NT2/D1 (cell line): ENCODE measurements around the gene OR10H2.
"Not testable (repeated sequence)": the region's sequence is repeated elsewhere in the genome, so short reads cannot be mapped to it uniquely, and the experiment has no call there.

ENCODE experiments used
- DNase-seq: peaks from one replicate; pipeline ENCODE4 v3.0.0-alpha.2; 2011; ENCODE audit warnings: low read depth, low spot score
- H3K27me3 ChIP-seq: 2 replicates; pipeline ENCODE4 v1.6.0; 2011; ENCODE audit warnings: mild to moderate bottlenecking; ENCODE audit not compliant: insufficient read length, insufficient read depth
- H3K36me3 ChIP-seq: 2 replicates; pipeline ENCODE4 v1.6.1; 2011; ENCODE audit warnings: mild to moderate bottlenecking, low read length, mixed read lengths; ENCODE audit not compliant: insufficient read depth, insufficient read length
- H3K4me1 ChIP-seq: 2 replicates; pipeline ENCODE4 v1.5.1; 2011; ENCODE audit not compliant: insufficient read depth, insufficient read length
- H3K4me3 ChIP-seq: 2 replicates; pipeline ENCODE4 v1.5.1; 2011; ENCODE audit warnings: low read depth; ENCODE audit not compliant: insufficient read length
- H3K9ac ChIP-seq: 2 replicates; pipeline ENCODE4 v1.6.0; 2011; ENCODE audit warnings: low read depth; ENCODE audit not compliant: insufficient read length
- H3K9me3 ChIP-seq: 2 replicates; pipeline ENCODE4 v1.5.1; 2011; ENCODE audit warnings: mild to moderate bottlenecking, low read length; ENCODE audit not compliant: insufficient read depth
- SUZ12 ChIP-seq: IDR thresholded peaks from 2 replicates; pipeline ENCODE4 v1.6.1; 2011; ENCODE audit not compliant: insufficient read length, insufficient read depth; ENCODE audit errors: extremely low read depth
- YY1 ChIP-seq: IDR thresholded peaks from 2 replicates; pipeline ENCODE4 v1.6.1; 2011; ENCODE audit not compliant: insufficient read length, insufficient read depth
- ZNF274 ChIP-seq: IDR thresholded peaks from 2 replicates; pipeline ENCODE4 v1.6.1; 2011; ENCODE audit warnings: mild to moderate bottlenecking, low read depth, low read length

Gene OR10H2

DNA sequence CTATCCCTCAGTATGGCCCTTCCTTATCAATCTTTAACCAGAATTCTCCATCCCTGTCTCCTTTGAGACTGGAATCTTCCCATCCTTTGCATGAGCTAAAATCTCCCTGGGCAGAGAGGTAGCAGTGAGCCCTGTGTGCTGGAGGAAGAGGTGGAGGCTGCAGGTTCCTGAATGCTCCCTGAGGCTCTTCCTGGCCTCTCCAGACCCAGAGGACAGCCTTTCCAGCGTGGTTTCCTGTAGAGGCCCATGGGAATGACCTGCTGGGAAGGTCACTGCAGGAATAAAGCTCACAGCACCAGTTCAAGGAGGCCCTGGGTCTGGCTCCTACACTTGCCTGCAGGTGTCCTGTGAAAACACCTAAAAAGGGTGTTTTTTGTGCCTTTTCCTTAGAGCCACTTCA, 4.6 kb downstream of the OR10H2 start:
- Histone ChIP-seq H3K36me3 (no peaks in the 10 kb centered on the region), H3K9ac (no peak overlapping the region), H3K9me3 (peaks cover 8% of the 10 kb centered on the region), H3K4me1 (no peaks in the 10 kb centered on the region), H3K27me3 (no peaks in the 10 kb centered on the region), H3K4me3 (no peak overlapping the region)
- no peak for DNase-seq
- TF ChIP-seq SUZ12 (no peak), ZNF274 (no peak), YY1 (no peak)

DNA sequence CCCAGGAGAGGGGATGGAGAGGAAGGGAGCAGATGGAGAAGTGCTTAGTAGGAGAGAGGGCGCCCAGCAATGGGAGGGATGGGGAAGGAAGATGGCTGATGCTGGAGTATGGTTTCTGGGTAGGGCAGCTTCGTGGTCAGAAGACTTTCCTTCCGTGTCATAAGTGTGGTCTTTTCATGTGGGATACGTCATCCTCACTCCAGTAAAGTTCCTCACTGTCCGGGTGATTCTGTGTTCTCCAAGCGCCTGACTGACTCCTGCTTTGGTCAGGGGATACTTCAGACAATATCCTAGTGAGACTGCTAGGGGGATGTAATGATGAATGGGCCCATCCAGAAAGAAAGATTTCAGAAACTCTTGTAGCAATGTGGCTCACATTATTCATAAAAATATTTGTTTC, 6.1 kb downstream of the OR10H2 start:
- H3K4me1 ChIP-seq = no peaks in the 10 kb centered on the region
- no peak overlapping the region for H3K9ac ChIP-seq
- H3K27me3 ChIP-seq = no peaks in the 10 kb centered on the region
- H3K9me3 ChIP-seq = peaks cover 8% of the 10 kb centered on the region
- no peak for DNase-seq
- no peak overlapping the region for H3K4me3 ChIP-seq
- TF ChIP-seq ZNF274 (no peak), SUZ12 (no peak), YY1 (no peak)
- no peaks in the 10 kb centered on the region for H3K36me3 ChIP-seq

GRCh38 chr19:15737722-15738121, 9.9 kb downstream of the OR10H2 start, which contains the start of gene OR10H3:
OR10H3 (plus strand) TSS chr19:15737985; CDS start chr19:15741393, 3,408 bp downstream.
- DNase-seq = no peak
- no peaks in the 10 kb centered on the region for H3K36me3 ChIP-seq
- no peaks in the 10 kb centered on the region for H3K4me1 ChIP-seq
- TF ChIP-seq YY1 = no peak
- no peaks in the 10 kb centered on the region for H3K27me3 ChIP-seq
- H3K9me3 ChIP-seq = peaks cover 19% of the 10 kb centered on the region
- H3K4me3 ChIP-seq = no peak within 1 kb of the TSS
- H3K9ac ChIP-seq = no peak within 1 kb of the TSS

DNA sequence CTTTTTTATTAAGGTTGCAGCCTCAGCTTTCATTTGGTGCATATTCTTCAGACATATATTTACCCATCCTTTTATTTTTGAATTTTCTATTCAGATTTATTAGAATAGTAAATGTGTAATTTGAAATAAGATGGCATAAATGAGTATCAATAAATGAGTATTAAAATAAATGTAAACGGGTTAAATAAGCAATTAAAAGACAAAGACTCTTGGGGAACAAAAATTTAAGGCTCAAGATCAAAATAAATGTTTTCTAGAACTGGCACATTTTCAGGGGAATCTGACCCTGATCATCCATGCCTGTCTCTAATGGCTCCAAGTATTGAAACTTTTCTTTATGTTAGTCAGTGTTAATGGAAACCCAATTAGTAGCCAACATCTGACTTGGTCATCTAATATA, 13.0 kb downstream of the OR10H2 start:
- DNase-seq = no peak
- Histone ChIP-seq H3K36me3 (no peaks in the 10 kb centered on the region), H3K4me1 (no peaks in the 10 kb centered on the region), H3K27me3 (no peaks in the 10 kb centered on the region), H3K9ac (no peak overlapping the region), H3K9me3 (peaks cover 19% of the 10 kb centered on the region), H3K4me3 (no peak overlapping the region)
- TF ChIP-seq ZNF274 = no peak
- TF ChIP-seq SUZ12 = no peak
- no peak for TF ChIP-seq YY1

DNA sequence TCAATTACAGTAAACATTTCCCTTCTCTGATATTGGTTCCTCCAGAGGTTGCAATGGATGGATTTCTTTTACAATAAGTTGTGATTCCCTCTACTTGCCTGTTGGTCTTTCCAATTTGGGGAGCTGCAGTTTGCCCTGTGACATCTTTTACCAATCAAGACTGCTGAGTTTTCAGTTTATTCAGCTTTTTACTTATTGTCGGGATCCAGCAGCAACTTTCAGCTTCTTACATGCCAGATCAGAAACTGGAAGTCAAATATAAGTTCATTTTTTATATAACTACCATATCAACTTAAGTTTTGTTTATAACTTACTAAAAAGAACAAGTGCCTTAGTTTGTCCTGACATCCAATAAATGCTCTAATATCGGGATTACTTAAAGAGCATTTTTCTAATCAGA, 20.4 kb downstream of the OR10H2 start:
- H3K9me3 ChIP-seq = no peaks in the 10 kb centered on the region
- H3K4me1 ChIP-seq = no peaks in the 10 kb centered on the region
- no peak overlapping the region for H3K4me3 ChIP-seq
- H3K27me3 ChIP-seq = peaks cover 24% of the 10 kb centered on the region
- DNase-seq = no peak
- no peaks in the 10 kb centered on the region for H3K36me3 ChIP-seq
- TF ChIP-seq SUZ12 = no peak
- no peak for TF ChIP-seq YY1
- no peak for TF ChIP-seq ZNF274
- no peak overlapping the region for H3K9ac ChIP-seq

DNA sequence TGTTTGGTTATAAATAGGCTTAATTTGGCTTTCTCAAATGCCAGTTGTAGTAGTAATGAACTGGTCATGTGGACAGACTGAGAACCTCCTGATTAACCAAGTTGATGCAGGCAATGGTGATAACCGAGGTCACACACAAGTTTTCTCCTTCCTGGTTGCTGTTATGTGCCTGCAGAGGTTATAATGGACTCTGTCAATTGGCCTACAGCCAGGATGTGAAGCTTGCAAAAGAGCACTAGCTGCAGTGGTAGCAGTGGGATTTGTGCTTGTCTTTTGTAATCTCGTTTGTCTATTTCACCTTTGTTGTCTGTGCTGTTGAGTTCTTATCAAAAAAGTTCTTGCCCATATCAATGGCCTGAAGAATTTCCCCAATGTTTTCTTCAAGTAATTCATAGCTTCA, 30.6 kb downstream of the OR10H2 start:
- Histone ChIP-seq H3K9ac (no peak overlapping the region), H3K4me3 (no peak overlapping the region), H3K27me3 (peaks cover 13% of the 10 kb centered on the region), H3K36me3 (no peaks in the 10 kb centered on the region), H3K9me3 (no peaks in the 10 kb centered on the region), H3K4me1 (no peaks in the 10 kb centered on the region)
- TF ChIP-seq SUZ12 (no peak), YY1 (no peak), ZNF274 (no peak)
- DNase-seq = no peak

DNA sequence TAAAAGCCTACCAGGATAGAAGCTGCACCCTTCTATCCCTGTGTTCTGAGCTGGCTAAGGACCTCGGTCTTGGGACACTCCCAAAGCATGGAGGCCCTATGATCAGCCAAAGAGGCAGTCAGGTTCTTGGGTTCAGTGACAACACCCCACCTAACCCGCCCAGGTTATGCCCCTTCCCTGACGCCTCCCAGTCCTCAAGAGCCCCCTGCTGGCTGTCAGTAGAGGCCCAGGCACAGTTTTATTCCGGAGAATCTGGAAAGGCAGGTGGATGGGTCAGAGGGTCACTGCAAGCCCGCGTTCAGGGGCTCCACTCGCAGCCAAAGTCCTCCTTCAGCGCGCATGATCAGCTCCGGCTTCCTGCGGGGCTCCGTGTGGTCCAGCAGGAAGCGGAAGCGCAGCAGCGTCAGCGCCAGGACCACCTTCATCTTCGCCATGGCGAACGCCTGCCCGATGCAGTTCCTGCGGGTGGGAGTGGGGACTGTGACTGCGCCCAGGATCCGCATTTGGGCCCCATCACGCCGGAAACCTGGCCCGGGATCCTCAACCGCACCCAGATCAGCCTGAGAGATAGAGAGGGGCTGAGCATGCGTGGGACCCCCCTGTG, 32.2 kb downstream of the OR10H2 start:
- DNase-seq = no peak
- H3K4me3 ChIP-seq = peak overlapping the region; percentile 22
- TF ChIP-seq YY1 (no peak), SUZ12 (no peak), ZNF274 (no peak)
- no peaks in the 10 kb centered on the region for H3K9me3 ChIP-seq
- no peaks in the 10 kb centered on the region for H3K4me1 ChIP-seq
- H3K36me3 ChIP-seq = no peaks in the 10 kb centered on the region
- H3K9ac ChIP-seq = peak overlapping the region; percentile 42
- peaks cover 14% of the 10 kb centered on the region for H3K27me3 ChIP-seq

- Histone ChIP-seq H3K9ac (no peak overlapping the region), H3K36me3 (no peaks in the 10 kb centered on the region), H3K4me1 (no peaks in the 10 kb centered on the region), H3K4me3 (no peak overlapping the region), H3K27me3 (peaks cover 31% of the 10 kb centered on the region), H3K9me3 (no peaks in the 10 kb centered on the region)
- DNase-seq = no peak
- TF ChIP-seq ZNF274 (no peak), SUZ12 (no peak), YY1 (no peak)
Observed at GRCh38 chr19:15769586-15769985, 41.8 kb downstream of the OR10H2 start.

DNA sequence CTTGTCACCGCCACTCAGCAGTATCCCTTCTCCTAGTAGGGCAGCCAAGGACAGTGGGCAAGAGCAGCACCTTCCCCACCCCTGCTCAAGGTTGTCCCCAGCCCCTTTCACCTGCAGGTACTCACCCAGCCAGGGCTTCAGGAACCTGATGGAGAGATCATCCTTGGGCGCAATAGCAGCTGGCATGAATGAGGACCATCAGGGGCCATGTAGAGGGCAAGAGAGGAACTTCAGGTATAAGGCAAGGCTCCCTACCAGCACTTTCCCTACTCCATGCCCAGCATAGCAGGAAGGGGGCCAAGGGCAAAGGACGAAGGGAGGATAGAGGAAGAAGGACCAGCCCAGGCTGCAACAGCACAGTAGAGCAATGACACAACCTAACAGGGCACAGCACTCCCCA, 46.3 kb downstream of the OR10H2 start:
- not testable (repeated sequence) for H3K36me3 ChIP-seq, H3K4me1 ChIP-seq, H3K4me3 ChIP-seq, DNase-seq, H3K9me3 ChIP-seq, H3K9ac ChIP-seq
- peaks cover 13% of the 10 kb centered on the region for H3K27me3 ChIP-seq
